Measurements from ENCODE around the gene SYS1.

The SYS1 gene

GRCh38 chr20:45392733-45393132, 29.8 kb downstream of the SYS1 start:
- DNase-seq: no peak

GRCh38 chr20:45394221-45395113, 31.5 kb downstream of the SYS1 start:
- DNase-seq: no peak

GRCh38 chr20:45395114-45395415, 32.1 kb downstream of the SYS1 start:
- no peak for DNase-seq

GRCh38 chr20:45399018-45399417, 36.1 kb downstream of the SYS1 start:
- DNase-seq: no peak

- DNase-seq: no peak
Measured at GRCh38 chr20:45400346-45401031, 37.5 kb downstream of the SYS1 start.

- no peak for DNase-seq
Measured at GRCh38 chr20:45402946-45403345, 40.0 kb downstream of the SYS1 start.

GRCh38 chr20:45404438-45404837, 41.5 kb downstream of the SYS1 start:
- DNase-seq: no peak

- DNase-seq: no peak
Measured at GRCh38 chr20:45405571-45406259, 42.8 kb downstream of the SYS1 start.

GRCh38 chr20:45406260-45407066, 43.5 kb downstream of the SYS1 start:
- no peak for DNase-seq

- DNase-seq: no peak
Measured at GRCh38 chr20:45407067-45407745, 44.2 kb downstream of the SYS1 start.

- no peak for DNase-seq
Measured at GRCh38 chr20:45407783-45408645, 45.1 kb downstream of the SYS1 start, which contains the start of gene DBNDD2. Gene DBNDD2, plus strand, starts transcription at chr20:45408289. Its CDS starts 179 bp downstream, at chr20:45408468.

- DNase-seq: no peak
Measured at GRCh38 chr20:45408646-45409213, 45.8 kb downstream of the SYS1 start.

- no peak for DNase-seq
Measured at GRCh38 chr20:45409521-45410272, 46.7 kb downstream of the SYS1 start.

- DNase-seq: no peak
Measured at GRCh38 chr20:45410887-45411286, 47.9 kb downstream of the SYS1 start.

- no peak for DNase-seq
Measured at GRCh38 chr20:45412653-45413052, 49.7 kb downstream of the SYS1 start.

GRCh38 chr20:45413479-45413878, 50.5 kb downstream of the SYS1 start:
- DNase-seq: no peak

GRCh38 chr20:45415822-45416637, 53.1 kb downstream of the SYS1 start, which contains the start of gene PIGT:
Gene PIGT, plus strand, starts transcription at chr20:45416141. Its CDS starts 16 bp downstream, at chr20:45416157.
- peak; percentile 73 for DNase-seq

GRCh38 chr20:45416917-45417316, 54.0 kb downstream of the SYS1 start:
- no peak for DNase-seq
